OCI-LY1 (cell line): ENCODE measurements around the gene AEBP1.

Experiments
- H2AFZ ChIP-seq: fragments of 200-600 bp; sonication (generic), shearing (Covaris generic); 2 replicates; pipeline ENCODE4 v1.6.0; 2014; ENCODE audit warnings: antibody characterized with exemption, mild to moderate bottlenecking, low read length
- H3F3A ChIP-seq: fragments of 200-600 bp; sonication (generic), shearing (Covaris generic); 2 replicates; pipeline ENCODE4 v1.6.0; 2014; ENCODE audit warnings: mild to moderate bottlenecking, antibody characterized with exemption, low read length, moderate library complexity; ENCODE audit not compliant: insufficient read depth
- H3K27ac ChIP-seq: fragments of 200-600 bp; sonication (generic); 2 replicates; pipeline ENCODE4 v1.5.1; 2014; ENCODE audit warnings: low read length, mixed run types, mild to moderate bottlenecking, low read depth; ENCODE audit not compliant: poor library complexity, severe bottlenecking
- H3K27me3 ChIP-seq: fragments of 200-600 bp; sonication (generic); 2 replicates; pipeline ENCODE4 v1.6.0; 2014; ENCODE audit warnings: antibody characterized with exemption, mild to moderate bottlenecking, low read length, moderate library complexity; ENCODE audit not compliant: insufficient read depth
- H3K36me3 ChIP-seq: fragments of 200-600 bp; sonication (generic); 2 replicates; pipeline ENCODE4 v1.6.1; 2014; ENCODE audit warnings: mild to moderate bottlenecking, antibody characterized with exemption, low read length, moderate library complexity, mixed read lengths; ENCODE audit not compliant: insufficient read depth
- H3K4me1 ChIP-seq: fragments of 200-600 bp; sonication (generic); 2 replicates; pipeline ENCODE4 v1.5.1; 2014; ENCODE audit warnings: mild to moderate bottlenecking, low read length, moderate library complexity; ENCODE audit not compliant: insufficient read depth, severe bottlenecking
- H3K4me2 ChIP-seq: fragments of 200-600 bp; sonication (generic), shearing (Covaris generic); 2 replicates; pipeline ENCODE4 v1.6.1; 2014; ENCODE audit warnings: low read length
- H3K4me3 ChIP-seq: fragments of 200-600 bp; sonication (generic); 2 replicates; pipeline ENCODE4 v1.5.1; 2014; ENCODE audit warnings: low read length, low read depth, mild to moderate bottlenecking, mixed read lengths; ENCODE audit not compliant: poor library complexity, severe bottlenecking
- H3K79me2 ChIP-seq: fragments of 200-600 bp; shearing (Covaris generic); 2 replicates; pipeline ENCODE4 v1.6.1; 2016; ENCODE audit warnings: mixed run types, low read length, mixed read lengths; ENCODE audit not compliant: insufficient read depth
- H3K9ac ChIP-seq: fragments of 200-600 bp; sonication (generic), shearing (Covaris generic); 2 replicates; pipeline ENCODE4 v1.6.1; 2014; ENCODE audit warnings: mild to moderate bottlenecking, low read length, mixed read lengths
- H3K9me2 ChIP-seq: fragments of 200-600 bp; sonication (generic), shearing (Covaris generic); 2 replicates; pipeline ENCODE4 v1.6.1; 2014; ENCODE audit warnings: low read depth, mild to moderate bottlenecking, low read length, mixed read lengths
- H3K9me3 ChIP-seq: fragments of 200-600 bp; shearing (Covaris generic); 2 replicates; pipeline ENCODE4 v1.6.1; 2014; ENCODE audit warnings: low read length, mixed read lengths
- H4K20me1 ChIP-seq: fragments of 200-600 bp; sonication (generic), shearing (Covaris generic); 2 replicates; pipeline ENCODE4 v1.6.0; 2016; ENCODE audit warnings: mild to moderate bottlenecking, low read length; ENCODE audit not compliant: insufficient read depth
- EZH2 ChIP-seq: fragments of 200-600 bp; sonication (generic), shearing (Covaris generic); IDR thresholded peaks from 2 replicates; pipeline ENCODE4 v1.8.0; 2017; ENCODE audit warnings: borderline replicate concordance, mixed run types, mild to moderate bottlenecking, antibody characterized with exemption, low read length, moderate library complexity, mixed read lengths
- TF ChIP-seq, protein P1 (sequence below): fragments of 200-600 bp; sonication (generic), shearing (Covaris generic); IDR thresholded peaks from 2 replicates; pipeline ENCODE4 v1.5.1; 2017; ENCODE audit warnings: mild to moderate bottlenecking, antibody characterized with exemption, low read length, moderate library complexity, mixed read lengths

AEBP1 gene

DNA sequence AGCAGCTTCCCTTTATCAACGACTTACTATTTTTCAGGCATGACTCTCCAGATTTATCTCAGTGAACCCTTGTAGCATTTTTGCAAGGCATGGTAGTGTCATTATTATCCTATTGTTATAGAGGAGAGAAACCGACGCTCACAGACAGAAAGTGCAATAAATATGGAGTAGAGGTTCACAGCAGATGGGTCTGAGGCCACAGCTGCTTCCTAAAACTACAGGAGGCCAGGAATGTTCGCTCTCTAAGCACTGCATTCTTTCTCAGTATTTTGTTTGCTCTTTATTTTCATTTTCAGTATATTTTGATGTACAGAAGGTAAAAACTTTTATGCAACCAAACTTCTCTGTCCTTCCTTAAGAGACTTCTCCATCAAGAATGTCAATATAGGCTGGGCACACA lies 4.5 kb upstream of the AEBP1 start:
- peaks cover 86% of the 10 kb centered on the region for H3K4me1 ChIP-seq
- H2AFZ ChIP-seq, result no peak overlapping the region
- TF ChIP-seq, protein P1, sequence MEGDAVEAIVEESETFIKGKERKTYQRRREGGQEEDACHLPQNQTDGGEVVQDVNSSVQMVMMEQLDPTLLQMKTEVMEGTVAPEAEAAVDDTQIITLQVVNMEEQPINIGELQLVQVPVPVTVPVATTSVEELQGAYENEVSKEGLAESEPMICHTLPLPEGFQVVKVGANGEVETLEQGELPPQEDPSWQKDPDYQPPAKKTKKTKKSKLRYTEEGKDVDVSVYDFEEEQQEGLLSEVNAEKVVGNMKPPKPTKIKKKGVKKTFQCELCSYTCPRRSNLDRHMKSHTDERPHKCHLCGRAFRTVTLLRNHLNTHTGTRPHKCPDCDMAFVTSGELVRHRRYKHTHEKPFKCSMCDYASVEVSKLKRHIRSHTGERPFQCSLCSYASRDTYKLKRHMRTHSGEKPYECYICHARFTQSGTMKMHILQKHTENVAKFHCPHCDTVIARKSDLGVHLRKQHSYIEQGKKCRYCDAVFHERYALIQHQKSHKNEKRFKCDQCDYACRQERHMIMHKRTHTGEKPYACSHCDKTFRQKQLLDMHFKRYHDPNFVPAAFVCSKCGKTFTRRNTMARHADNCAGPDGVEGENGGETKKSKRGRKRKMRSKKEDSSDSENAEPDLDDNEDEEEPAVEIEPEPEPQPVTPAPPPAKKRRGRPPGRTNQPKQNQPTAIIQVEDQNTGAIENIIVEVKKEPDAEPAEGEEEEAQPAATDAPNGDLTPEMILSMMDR, result no peak
- TF ChIP-seq EZH2, result no peak
- peaks cover 11% of the 10 kb centered on the region; the same call in 1 of the 2 replicates for H3F3A ChIP-seq
- H3K9me3 ChIP-seq, result no peaks in the 10 kb centered on the region
- no peaks in the 10 kb centered on the region for H3K9me2 ChIP-seq
- H3K27me3 ChIP-seq, result no peaks in the 10 kb centered on the region
- H3K9ac ChIP-seq, result 0 out of 2 replicates have a peak overlapping the region, but pooled peaks have one; percentile 3
- peak overlapping the region; percentile 96 for H3K27ac ChIP-seq
- no peak overlapping the region for H3K4me3 ChIP-seq
- no peaks in the 10 kb centered on the region for H4K20me1 ChIP-seq
- H3K36me3 ChIP-seq, result no peaks in the 10 kb centered on the region
- H3K79me2 ChIP-seq, result no peaks in the 10 kb centered on the region
- no peak overlapping the region for H3K4me2 ChIP-seq

DNA sequence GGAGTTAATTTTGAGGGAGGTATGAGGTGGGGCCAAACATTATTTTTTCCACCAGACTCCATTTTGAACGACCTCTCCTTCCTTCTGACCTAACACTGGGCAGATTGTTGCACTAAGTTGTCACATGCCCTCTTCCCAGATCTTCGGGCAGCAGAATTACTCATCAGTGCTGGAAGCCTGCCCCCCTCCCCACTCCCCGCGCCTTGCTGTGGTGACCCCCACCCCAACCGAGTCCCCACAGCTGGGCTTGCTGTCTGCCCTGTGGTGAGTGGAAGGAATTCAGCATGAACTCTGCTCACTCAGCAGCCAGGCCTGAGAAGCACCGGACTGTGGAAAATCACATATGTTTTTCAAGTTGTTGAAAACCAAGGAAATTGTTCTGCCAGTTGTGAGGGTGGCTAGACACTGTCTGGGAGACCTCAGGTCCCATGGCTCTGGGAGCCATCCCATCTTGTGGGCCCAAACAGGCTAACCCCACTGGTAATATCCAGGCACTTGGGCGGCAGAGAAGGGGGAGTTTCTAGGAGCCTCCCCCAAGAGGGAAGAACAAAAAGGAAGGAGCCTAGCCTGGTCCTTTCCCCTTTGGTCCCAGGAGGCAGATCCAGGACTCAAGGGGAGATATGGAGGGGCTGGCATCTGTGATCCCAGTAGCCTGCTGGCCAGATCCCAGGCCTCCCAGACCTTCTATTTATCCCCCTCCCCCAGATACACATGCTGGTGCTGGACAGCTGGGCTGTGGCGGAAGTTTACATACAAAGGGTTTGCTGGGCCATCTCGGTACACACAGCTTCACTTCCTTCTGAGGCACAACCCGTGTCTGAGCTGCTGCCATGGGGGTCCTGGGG lies 3.5 kb upstream of the AEBP1 start:
- Histone ChIP-seq H3K4me1 (peaks cover 80% of the 10 kb centered on the region), H3K9me2 (no peaks in the 10 kb centered on the region), H3K4me2 (peak overlapping the region; percentile 34), H2AFZ (no peak overlapping the region), H3K9me3 (no peaks in the 10 kb centered on the region), H3K27me3 (peaks cover under 1% of the 10 kb centered on the region; the same call in 1 of the 2 replicates), H3K79me2 (no peaks in the 10 kb centered on the region), H3K27ac (peak overlapping the region; percentile 96), H3F3A (peaks cover 7% of the 10 kb centered on the region; the same call in 1 of the 2 replicates), H4K20me1 (no peaks in the 10 kb centered on the region), H3K4me3 (peak overlapping the region; percentile 0), H3K9ac (peak overlapping the region; percentile 62), H3K36me3 (no peaks in the 10 kb centered on the region)
- TF ChIP-seq EZH2, result no peak
- TF ChIP-seq, protein P1, result no peak

DNA sequence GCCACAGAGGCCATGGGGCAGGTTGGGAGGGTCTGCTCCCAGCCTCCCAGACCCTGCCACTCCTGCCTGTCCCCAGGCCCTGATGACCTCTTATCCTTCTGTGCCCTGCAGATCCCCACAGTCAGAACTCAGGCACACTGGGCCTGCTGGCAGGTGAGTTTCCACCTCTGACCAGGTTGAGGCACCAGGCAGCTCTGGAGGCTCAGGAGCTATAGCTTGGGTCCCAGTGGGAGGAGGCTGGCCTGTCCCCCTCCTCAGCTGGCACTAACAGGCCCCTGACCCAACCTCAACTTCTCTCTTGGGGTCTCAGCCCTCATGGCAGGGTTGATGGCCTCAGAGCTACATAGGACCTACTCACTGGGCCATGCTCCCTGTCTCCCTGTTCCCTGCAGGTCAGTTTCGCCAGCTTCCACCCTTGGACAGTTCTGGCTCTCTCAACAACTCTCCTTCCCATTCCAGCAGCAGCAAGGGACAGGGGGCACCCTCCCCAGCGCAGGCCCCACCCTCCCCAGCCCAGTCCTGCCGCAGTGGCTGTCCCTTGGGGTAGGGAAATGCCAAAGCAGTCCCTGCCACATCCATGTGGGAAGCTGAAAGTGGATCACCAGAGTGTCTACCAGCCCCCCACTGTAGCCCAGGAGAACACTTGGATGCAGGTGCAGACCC lies 2.7 kb upstream of the AEBP1 start:
- H3K9me3 ChIP-seq, result no peaks in the 10 kb centered on the region
- peak overlapping the region; percentile 96 for H3K27ac ChIP-seq
- peaks cover 73% of the 10 kb centered on the region for H3K4me1 ChIP-seq
- TF ChIP-seq, protein P1, result no peak
- TF ChIP-seq EZH2, result no peak
- H3K36me3 ChIP-seq, result no peaks in the 10 kb centered on the region
- H3K27me3 ChIP-seq, result peaks cover 8% of the 10 kb centered on the region; the same call in 1 of the 2 replicates
- peak overlapping the region; percentile 62 for H3K9ac ChIP-seq
- H3K9me2 ChIP-seq, result no peaks in the 10 kb centered on the region
- no peak overlapping the region for H2AFZ ChIP-seq
- H3K79me2 ChIP-seq, result no peaks in the 10 kb centered on the region
- H3K4me3 ChIP-seq, result no peak overlapping the region
- peak overlapping the region; percentile 34 for H3K4me2 ChIP-seq
- H3F3A ChIP-seq, result peaks cover 7% of the 10 kb centered on the region; the same call in 1 of the 2 replicates
- H4K20me1 ChIP-seq, result no peaks in the 10 kb centered on the region
